Body of pancreas (tissue), 4 donors: ENCODE measurements around the gene RRN3.
"Not testable (repeated sequence)": the region's sequence is repeated elsewhere in the genome, so short reads cannot be mapped to it uniquely, and the experiment has no call there.

Experiments
- POLR2A ChIP-seq, 3 donors: fragments of 450-650 bp; IDR thresholded peaks; one replicate each; pipeline ENCODE4 v1.6.1; 2016; ENCODE audit warnings: antibody characterized with exemption in 3 of 3, mild to moderate bottlenecking in 2 of 3
- TF ChIP-seq, protein P1 (sequence below), 7 experiments: fragments of 450-650 bp in 4 of 7; fragments of 200-600 bp in 3 of 7; sonication (generic) in 3 of 7; IDR thresholded peaks; one replicate each; pipeline ENCODE4 v1.5.1; 2016 to 2019; ENCODE audit warnings: antibody characterized with exemption in 7 of 7

DNA sequence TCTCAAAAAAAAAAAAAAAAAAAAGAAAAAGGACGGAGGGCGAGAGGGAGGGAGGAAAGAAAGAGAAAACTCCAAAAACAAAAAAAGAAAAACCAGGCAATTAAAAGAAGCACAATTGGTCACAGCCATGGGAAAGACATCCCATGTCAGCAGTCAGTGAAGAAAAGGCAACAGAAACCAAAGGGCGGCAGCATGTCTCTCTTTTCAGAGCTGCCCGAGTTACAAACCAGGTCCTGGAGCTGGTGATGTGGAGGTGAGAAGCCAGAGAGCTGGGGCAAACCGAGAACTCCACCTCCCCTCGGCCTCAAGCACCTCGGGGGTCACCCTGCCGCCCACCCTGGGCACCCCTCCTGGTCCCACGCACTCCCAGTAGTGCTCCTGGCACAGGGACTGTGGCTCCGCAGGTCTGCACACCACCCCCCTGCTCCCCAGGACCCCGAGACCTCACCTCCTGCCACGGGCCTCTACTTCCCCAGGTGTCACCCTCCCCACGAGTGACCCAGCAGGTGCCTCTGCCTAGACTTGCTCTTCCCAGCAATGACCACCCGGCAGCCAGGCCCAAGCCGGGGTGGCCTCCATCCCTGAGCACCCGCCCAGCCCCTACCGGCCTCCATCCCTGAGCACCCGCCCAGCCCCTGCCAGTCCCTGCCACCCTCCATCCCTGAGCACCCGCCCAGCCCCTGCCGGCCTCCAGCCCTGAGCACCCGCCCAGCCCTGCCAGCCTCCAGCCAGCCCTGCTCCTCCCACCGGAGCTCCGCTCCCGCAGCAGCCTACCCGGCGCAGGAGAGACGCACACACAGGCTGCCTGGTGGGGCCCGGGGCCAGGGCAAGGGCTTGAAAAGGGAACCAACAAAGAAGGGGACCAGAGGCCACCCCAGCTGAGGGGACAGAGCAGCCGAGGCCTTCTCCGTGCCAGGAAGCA is 46.6 kb upstream of the RRN3 start:
- TF ChIP-seq, protein P1, sequence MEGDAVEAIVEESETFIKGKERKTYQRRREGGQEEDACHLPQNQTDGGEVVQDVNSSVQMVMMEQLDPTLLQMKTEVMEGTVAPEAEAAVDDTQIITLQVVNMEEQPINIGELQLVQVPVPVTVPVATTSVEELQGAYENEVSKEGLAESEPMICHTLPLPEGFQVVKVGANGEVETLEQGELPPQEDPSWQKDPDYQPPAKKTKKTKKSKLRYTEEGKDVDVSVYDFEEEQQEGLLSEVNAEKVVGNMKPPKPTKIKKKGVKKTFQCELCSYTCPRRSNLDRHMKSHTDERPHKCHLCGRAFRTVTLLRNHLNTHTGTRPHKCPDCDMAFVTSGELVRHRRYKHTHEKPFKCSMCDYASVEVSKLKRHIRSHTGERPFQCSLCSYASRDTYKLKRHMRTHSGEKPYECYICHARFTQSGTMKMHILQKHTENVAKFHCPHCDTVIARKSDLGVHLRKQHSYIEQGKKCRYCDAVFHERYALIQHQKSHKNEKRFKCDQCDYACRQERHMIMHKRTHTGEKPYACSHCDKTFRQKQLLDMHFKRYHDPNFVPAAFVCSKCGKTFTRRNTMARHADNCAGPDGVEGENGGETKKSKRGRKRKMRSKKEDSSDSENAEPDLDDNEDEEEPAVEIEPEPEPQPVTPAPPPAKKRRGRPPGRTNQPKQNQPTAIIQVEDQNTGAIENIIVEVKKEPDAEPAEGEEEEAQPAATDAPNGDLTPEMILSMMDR (IDR thresholded peaks at IDR 0.05): not testable (repeated sequence)
- TF ChIP-seq POLR2A (IDR thresholded peaks at IDR 0.05): not testable (repeated sequence)
